Neural cell (in vitro differentiated cells): ENCODE measurements around the gene COQ9. TPM values are rescaled to one million over a fixed set of nuclear protein-coding genes. Genes with fewer than 3 reads are reported as not detected.

ENCODE experiments used
- H2AFZ ChIP-seq: fragments of 200-600, 300-800 bp; sonication (generic), shearing (Covaris generic); 2 replicates; pipeline ENCODE4 v1.6.0; 2014; ENCODE audit warnings: low read depth, mild to moderate bottlenecking, antibody characterized with exemption, low read length, moderate library complexity
- H3F3A ChIP-seq: fragments of 200-600 bp; shearing (Covaris generic); 2 replicates; pipeline ENCODE4 v1.6.1; 2016; ENCODE audit warnings: mild to moderate bottlenecking, moderate library complexity, mixed read lengths, antibody characterized with exemption, low read length; ENCODE audit not compliant: insufficient read depth, poor library complexity, severe bottlenecking
- H3K27ac ChIP-seq: fragments of 200-600, 300-800 bp; sonication (generic), shearing (Covaris generic); 2 replicates; pipeline ENCODE4 v1.5.1; 2014; ENCODE audit warnings: mild to moderate bottlenecking, low read length, moderate library complexity
- H3K27me3 ChIP-seq: fragments of 300-800, 200-600 bp; sonication (generic), shearing (Covaris generic); 2 replicates; pipeline ENCODE4 v1.6.0; 2014; ENCODE audit warnings: mild to moderate bottlenecking, low read depth, low read length, moderate library complexity; ENCODE audit not compliant: insufficient read depth
- H3K36me3 ChIP-seq: fragments of 300-800, 200-600 bp; sonication (generic), shearing (Covaris generic); 2 replicates; pipeline ENCODE4 v1.5.1; 2014; ENCODE audit warnings: mild to moderate bottlenecking, antibody characterized with exemption, low read length, moderate library complexity; ENCODE audit not compliant: insufficient read depth
- H3K4me2 ChIP-seq: fragments of 300-800, 200-600 bp; sonication (generic), shearing (Covaris generic); 2 replicates; pipeline ENCODE4 v1.6.0; 2014; ENCODE audit warnings: mild to moderate bottlenecking, low read length
- H3K4me3 ChIP-seq: fragments of 300-800, 200-600 bp; sonication (generic), shearing (Covaris generic); 2 replicates; pipeline ENCODE4 v1.5.1; 2014; ENCODE audit warnings: mild to moderate bottlenecking, low read length, moderate library complexity
- H3K79me2 ChIP-seq: fragments of 200-600 bp; shearing (Covaris generic); replicated peaks from 2 replicates; pipeline ENCODE4 v1.6.0; 2014; ENCODE audit warnings: mild to moderate bottlenecking, low read length, moderate library complexity; ENCODE audit not compliant: insufficient read depth
- H3K9ac ChIP-seq: fragments of 300-800, 200-600 bp; sonication (generic), shearing (Covaris generic); 2 replicates; pipeline ENCODE4 v1.6.1; 2016; ENCODE audit warnings: mild to moderate bottlenecking, low read length, mixed read lengths
- H3K9me2 ChIP-seq: fragments of 200-600 bp; shearing (Covaris generic); 2 replicates; pipeline ENCODE4 v1.6.1; 2016; ENCODE audit warnings: mild to moderate bottlenecking, low read length, mixed read lengths; ENCODE audit not compliant: insufficient read depth
- H3K9me3 ChIP-seq: fragments of 200-600, 300-800 bp; sonication (generic), shearing (Covaris generic); 2 replicates; pipeline ENCODE4 v1.6.1; 2016; ENCODE audit warnings: mild to moderate bottlenecking, mixed run types, low read length, moderate library complexity, mixed read lengths
- H4K20me1 ChIP-seq: fragments of 200-600 bp; shearing (Covaris generic); 2 replicates; pipeline ENCODE4 v1.6.1; 2016; ENCODE audit warnings: mild to moderate bottlenecking, mixed run types; ENCODE audit not compliant: insufficient read depth
- CTCF ChIP-seq: fragments of 450-650 bp; IDR thresholded peaks from 2 replicates; pipeline ENCODE4 v1.5.1; 2014; ENCODE audit warnings: antibody characterized with exemption, mild to moderate bottlenecking, moderate library complexity; ENCODE audit not compliant: poor library complexity, severe bottlenecking
- EP300 ChIP-seq: fragments of 450-650 bp; conservative IDR thresholded peaks from 2 replicates; pipeline ENCODE4 v1.6.1; 2014; ENCODE audit warnings: antibody characterized with exemption, mild to moderate bottlenecking, moderate library complexity; ENCODE audit not compliant: poor library complexity, severe bottlenecking
- EZH2 ChIP-seq: fragments of 200-600, 300-800 bp; shearing (Covaris generic), sonication (generic); IDR thresholded peaks from 2 replicates; pipeline ENCODE4 v1.6.1; 2014; ENCODE audit warnings: antibody characterized with exemption, low read length, borderline replicate concordance, mild to moderate bottlenecking; ENCODE audit not compliant: insufficient read depth, poor library complexity, severe bottlenecking
- MXI1 ChIP-seq: fragments of 450-650 bp; conservative IDR thresholded peaks from 2 replicates; pipeline ENCODE4 v1.6.1; 2014; ENCODE audit warnings: antibody characterized with exemption, mild to moderate bottlenecking; ENCODE audit not compliant: poor library complexity, severe bottlenecking
- POLR2AphosphoS5 ChIP-seq: IDR thresholded peaks from 2 replicates; pipeline ENCODE4 v1.6.1; 2012
- RAD21 ChIP-seq: fragments of 450-650 bp; conservative IDR thresholded peaks from 2 replicates; pipeline ENCODE4 v1.6.1; 2014; ENCODE audit warnings: antibody characterized with exemption, mild to moderate bottlenecking, moderate library complexity
- REST ChIP-seq: IDR thresholded peaks from 2 replicates; pipeline ENCODE4 v1.6.1; 2012; ENCODE audit warnings: borderline replicate concordance
- SMC3 ChIP-seq: fragments of 450-650 bp; conservative IDR thresholded peaks from 2 replicates; pipeline ENCODE4 v1.6.1; 2014; ENCODE audit warnings: antibody characterized with exemption, mild to moderate bottlenecking, moderate library complexity; ENCODE audit not compliant: poor library complexity
- TAF1 ChIP-seq: IDR thresholded peaks from 2 replicates; pipeline ENCODE4 v1.6.1; 2012; ENCODE audit warnings: low read depth
- polyA plus RNA-seq: library from polyadenylated mRNA; depleted of rRNA; stranded (reverse); fragments of >200 nt; gene quantifications from 2 replicates; pipeline ENCODE4 v1.2.3, GENCODE V29; 2014

COQ9 gene
- polyA plus RNA-seq, 1 donor from 2014 or later: 78.7 TPM

GRCh38 chr16:57480754-57481230 lies 33.5 kb downstream of the COQ9 start:
- no peaks in the 10 kb centered on the region for H3K36me3 ChIP-seq
- H3K4me3 ChIP-seq: no peak overlapping the region
- H3K27me3 ChIP-seq: no peaks in the 10 kb centered on the region
- H4K20me1 ChIP-seq: peaks cover 4% of the 10 kb centered on the region
- no peak overlapping the region for H3K27ac ChIP-seq
- H3K9ac ChIP-seq: no peak overlapping the region
- H3F3A ChIP-seq: no peaks in the 10 kb centered on the region
- TF ChIP-seq CTCF (no peak), POLR2AphosphoS5 (no peak), SMC3 (no peak), RAD21 (no peak), MXI1 (no peak), EZH2 (no peak), TAF1 (no peak), EP300 (no peak), REST (no peak)
- no peaks in the 10 kb centered on the region for H3K9me3 ChIP-seq
- no peak overlapping the region for H2AFZ ChIP-seq
- peaks cover 41% of the 10 kb centered on the region for H3K79me2 ChIP-seq
- no peaks in the 10 kb centered on the region for H3K9me2 ChIP-seq
- no peak overlapping the region for H3K4me2 ChIP-seq

GRCh38 chr16:57481421-57481820 lies 34.1 kb downstream of the COQ9 start:
- H3K79me2 ChIP-seq: peaks cover 39% of the 10 kb centered on the region
- no peak overlapping the region for H3K4me2 ChIP-seq
- no peaks in the 10 kb centered on the region for H3K9me3 ChIP-seq
- no peaks in the 10 kb centered on the region for H3K9me2 ChIP-seq
- no peaks in the 10 kb centered on the region for H3F3A ChIP-seq
- H3K9ac ChIP-seq: no peak overlapping the region
- no peaks in the 10 kb centered on the region for H3K36me3 ChIP-seq
- no peak overlapping the region for H3K27ac ChIP-seq
- no peaks in the 10 kb centered on the region for H3K27me3 ChIP-seq
- no peak overlapping the region for H3K4me3 ChIP-seq
- TF ChIP-seq POLR2AphosphoS5: no peak
- no peak for TF ChIP-seq CTCF
- no peak overlapping the region for H2AFZ ChIP-seq
- H4K20me1 ChIP-seq: peaks cover 2% of the 10 kb centered on the region
